Lower leg skin (tissue), 3 donors: ENCODE data around the gene ZNF695.

Experiments
- CTCF ChIP-seq, 3 donors: fragments of 450-650 bp; IDR thresholded peaks; one replicate each; pipeline ENCODE4 v1.5.1; 2016; ENCODE audit warnings: antibody characterized with exemption in 3 of 3, mild to moderate bottlenecking in 3 of 3, moderate library complexity in 2 of 3
- POLR2A ChIP-seq, 2 donors: fragments of 450-650 bp; IDR thresholded peaks; one replicate each; pipeline ENCODE4 v1.6.1; 2016 to 2017; ENCODE audit warnings: antibody characterized with exemption in 2 of 2, mild to moderate bottlenecking in 1 of 2, moderate library complexity in 1 of 2

- TF ChIP-seq CTCF (IDR thresholded peaks at IDR 0.05) = no peak
- TF ChIP-seq POLR2A (IDR thresholded peaks at IDR 0.05) = no peak
Observed at GRCh38 chr1:246988316-246988715, 19.5 kb downstream of the ZNF695 start.
